Femur (tissue), 1 donor: Measurements from ENCODE around the gene CHFR.
"Not testable (repeated sequence)": the region's sequence is repeated elsewhere in the genome, so short reads cannot be mapped to it uniquely, and the experiment has no call there.

Experiments
- DNase-seq: peaks from one replicate; pipeline ENCODE4 v3.0.0-alpha.2; 2017

Gene CHFR

DNA sequence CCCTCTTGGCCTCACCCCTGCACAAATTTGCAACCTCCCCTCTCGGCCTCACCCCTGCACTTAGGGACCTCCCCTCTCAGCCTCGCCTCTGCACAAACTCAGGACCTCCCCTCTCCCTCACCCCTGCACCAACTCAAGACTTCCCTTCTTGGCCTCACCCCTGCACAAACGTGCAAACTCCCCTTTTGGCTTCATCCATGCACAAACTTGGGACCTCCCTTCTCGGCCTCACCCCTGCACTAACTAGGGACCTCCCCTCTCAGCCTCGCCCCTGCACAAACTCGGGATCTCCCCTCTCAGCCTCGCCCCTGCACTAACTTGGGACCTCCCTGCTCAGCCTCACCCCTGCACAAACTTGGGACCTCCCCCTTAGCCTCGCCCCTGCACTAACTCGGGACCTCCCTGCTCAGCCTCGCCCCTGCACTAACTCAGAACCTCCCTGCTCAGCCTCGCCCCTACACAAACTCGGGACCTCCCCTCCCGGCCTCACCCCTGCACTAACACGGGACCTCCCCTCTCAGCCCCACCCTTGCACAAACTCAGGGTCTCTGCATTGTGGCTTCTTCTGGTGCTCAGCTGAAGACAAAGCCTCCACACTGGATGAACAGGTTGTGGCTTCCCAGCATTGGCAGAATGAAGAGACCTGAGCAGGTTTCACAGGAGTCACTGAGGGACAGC, 47.7 kb downstream of the CHFR start:
- no peak for DNase-seq

DNA sequence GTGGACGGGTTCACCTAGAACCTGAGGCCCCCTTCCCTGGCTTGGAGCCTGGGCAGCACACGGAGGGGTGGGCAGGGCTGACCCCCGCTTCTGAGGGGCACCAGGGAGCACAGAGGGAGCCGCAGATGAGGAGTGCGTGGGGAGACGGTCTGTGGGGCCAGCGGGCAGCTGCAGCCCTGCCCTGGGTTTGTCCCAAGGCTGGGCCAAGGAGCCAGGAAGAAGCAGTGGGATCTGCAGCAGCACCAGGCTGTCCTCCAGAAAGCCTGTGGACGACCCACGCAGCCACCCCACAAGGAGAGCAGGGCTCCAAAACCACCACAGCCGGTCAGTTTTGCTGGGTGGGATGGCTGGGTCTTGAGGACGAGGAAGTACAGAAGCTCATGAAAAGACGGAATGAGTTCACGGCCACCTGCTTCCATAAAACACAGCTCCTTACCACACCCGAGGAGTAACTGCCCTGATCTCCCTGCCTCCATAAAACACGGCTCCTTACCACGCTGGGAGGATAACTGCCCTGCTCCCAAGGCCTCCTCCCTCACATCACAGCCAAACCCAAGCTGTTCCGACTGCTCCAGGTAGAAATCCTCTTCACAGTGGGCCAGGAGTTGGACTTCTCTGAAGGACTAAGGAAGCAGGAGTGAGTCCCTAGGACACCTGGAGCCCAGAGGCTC, 48.9 kb downstream of the CHFR start:
- DNase-seq: no peak

DNA sequence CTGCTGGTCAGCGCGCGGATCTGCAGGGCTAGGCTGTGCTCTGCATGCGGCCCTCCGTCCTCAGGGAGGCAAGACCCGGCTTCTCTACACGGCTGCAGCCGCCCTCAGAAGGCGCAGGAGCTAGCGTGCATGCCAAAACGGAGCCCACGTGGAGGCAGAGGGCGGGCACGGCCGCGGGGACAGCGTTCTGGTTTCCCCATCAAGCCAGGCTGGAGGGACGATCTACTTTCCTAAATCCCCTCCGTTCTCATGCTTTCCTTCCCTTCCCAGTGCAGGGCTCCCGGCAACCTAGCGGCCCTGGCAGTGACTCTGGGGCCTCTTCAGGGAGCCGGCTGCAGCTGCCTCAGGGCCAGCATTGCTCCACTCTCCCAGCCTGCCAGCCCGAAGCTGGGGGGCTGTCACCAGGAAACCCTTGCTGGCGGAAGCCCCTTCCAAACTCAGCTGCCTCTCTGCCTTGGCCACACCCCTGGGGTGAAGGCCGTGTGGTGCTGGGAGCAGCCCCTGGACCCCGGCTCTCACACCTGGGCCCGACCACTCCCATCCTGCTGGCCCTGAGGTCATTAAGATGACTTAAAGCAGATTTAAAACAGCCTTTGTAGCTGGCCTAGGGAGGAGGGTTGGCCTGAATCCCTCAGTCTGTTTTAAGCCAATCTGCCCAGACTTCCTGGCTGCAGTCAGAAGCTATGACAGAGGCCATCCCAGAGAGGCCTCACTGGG, 49.6 kb downstream of the CHFR start:
- DNase-seq: peak; percentile 71

DNA sequence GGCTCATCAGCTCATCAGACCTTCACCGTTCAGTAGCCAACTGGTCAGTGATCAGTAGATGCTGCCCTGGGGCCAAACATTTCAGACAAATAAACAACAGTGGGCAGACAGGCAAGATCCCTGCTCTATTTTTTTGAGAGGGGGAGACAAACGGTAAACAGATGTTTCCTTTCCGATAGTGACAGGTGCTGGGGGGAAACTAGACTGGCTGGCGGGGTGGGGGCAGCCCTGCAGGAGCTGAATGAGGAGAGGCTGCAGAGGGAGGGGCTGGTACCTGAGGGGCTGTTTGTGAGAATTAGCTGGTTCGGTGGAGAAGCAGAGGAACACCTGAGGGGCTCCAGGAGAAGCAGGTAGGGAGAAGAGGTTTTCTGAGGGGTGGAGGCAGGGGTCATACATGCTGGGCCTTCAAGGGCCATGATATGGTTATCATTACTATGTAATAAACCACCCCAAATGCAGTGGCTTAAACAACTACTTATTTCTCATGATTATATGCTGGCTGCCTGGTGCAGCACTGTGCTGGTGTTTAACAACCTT, 50.5 kb downstream of the CHFR start:
- DNase-seq: no peak

DNA sequence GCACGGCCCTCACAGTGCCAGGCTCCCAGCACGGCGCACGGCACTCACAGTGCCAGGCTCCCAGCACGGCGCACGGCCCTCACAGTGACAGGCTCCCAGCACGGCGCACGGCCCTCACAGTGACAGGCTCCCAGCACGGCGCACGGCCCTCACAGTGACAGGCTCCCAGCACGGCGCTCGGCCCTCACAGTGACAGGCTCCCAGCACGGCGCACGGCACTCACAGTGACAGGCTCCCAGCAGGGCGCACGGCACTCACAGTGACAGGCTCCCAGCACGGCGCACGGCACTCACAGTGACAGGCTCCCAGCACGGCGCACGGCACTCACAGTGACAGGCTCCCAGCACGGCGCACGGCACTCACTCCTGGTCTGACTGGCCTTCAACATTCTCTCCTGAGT, 51.2 kb downstream of the CHFR start:
- not testable (repeated sequence) for DNase-seq

DNA sequence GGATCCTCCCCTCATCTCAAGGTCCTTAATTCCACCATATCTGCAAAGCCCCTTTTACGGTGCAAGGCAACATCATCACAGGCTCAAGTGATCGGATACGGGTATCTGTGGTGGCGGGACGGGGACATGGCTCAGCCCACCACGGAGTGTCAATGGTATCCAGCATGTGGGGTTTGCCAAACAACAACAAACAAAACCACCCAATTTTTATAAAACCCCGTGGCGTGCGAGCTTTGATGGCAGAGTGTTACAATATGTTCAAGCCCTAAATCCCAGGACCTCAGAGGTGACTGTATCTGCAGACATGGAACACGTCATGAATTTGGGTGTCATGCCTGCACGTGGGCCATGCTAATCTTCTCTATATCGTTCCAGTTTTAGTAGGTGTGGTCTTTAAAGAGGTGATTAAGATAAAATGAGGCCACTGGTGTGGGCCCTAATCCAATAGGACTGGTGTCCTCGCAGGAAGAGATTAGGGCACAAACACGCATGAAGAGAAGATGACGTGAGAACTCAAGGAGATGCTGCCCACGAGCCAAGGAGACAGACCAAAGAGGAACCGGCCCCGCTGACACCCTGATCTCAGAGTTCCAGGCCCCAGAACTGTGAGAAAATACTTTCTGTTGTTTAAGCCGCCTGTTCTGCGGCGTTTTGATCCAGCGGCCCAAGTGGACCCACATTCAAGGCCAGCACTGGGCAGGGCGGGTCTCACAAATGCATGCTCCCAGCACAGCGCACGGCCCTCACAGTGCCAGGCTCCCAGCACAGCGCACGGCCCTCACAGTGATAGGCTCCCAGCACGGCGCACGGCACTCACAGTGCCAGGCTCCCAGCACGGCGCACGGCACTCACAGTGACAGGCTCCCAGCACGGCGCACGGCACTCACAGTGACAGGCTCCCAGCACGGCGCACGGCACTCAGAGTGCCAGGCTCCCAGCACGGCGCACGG, 52.1 kb downstream of the CHFR start:
- no peak for DNase-seq

DNA sequence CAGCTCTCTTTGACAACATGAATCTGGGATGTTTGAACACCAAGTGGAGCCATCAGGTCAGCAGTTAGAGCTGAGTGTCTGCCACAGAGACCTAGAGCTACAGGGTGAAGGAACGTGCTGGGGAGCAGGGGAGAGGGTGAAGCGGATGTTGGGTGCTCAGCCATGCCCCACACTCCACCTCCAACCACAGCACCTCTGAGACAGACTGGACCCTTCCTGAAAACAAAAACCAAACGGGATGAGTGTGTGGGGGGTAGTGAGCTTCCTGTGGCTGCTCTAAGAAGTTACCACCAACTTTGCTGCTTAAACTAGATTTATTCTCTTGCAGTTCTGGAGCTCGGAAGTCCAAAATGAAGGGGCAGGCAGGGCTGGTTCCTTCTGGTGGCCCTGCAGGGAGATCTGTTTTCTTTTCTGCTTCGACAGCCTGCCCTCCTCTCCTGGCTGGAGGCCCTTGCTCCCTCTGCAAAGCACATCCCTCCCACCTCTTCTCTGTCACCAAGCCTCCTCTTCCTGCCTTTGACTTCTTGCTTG, 53.2 kb downstream of the CHFR start:
- no peak for DNase-seq

DNA sequence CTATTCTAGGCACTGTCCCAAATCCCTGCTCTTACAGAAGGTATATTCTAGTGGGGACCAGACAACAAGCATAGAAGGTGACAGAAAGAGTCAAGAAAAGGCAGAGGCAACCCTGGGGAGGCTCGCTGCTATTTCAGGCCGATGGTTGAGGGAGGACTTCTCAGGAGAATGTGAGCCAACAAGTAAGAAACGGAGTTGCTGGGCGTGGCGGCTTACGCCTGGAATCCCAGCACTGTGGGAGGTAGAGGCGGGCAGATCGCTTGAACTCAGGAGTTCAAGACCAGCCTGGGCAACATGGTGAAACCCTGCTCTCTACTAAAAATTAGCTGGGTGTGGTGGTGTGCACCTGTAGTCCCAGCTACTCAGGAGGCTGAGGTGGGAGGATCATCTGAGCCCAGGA, 54.1 kb downstream of the CHFR start:
- no peak for DNase-seq

DNA sequence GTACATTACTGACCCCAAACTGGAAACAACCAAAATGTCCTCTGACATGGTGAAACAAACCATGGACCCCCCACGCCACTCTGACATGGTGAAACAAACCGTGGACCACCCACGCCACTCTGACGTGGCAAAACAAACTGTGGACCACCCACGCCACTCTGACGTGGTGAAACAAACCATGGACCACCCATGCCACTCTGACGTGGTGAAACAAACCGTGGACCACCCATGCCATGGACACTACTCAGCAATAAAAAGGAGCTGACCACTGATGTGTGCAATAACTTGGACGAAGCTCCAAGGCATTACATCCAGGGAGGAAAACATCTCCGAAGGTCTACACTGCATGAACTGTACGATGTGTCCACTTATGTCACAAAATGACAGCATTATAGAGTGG, 55.6 kb downstream of the CHFR start:
- no peak for DNase-seq

DNA sequence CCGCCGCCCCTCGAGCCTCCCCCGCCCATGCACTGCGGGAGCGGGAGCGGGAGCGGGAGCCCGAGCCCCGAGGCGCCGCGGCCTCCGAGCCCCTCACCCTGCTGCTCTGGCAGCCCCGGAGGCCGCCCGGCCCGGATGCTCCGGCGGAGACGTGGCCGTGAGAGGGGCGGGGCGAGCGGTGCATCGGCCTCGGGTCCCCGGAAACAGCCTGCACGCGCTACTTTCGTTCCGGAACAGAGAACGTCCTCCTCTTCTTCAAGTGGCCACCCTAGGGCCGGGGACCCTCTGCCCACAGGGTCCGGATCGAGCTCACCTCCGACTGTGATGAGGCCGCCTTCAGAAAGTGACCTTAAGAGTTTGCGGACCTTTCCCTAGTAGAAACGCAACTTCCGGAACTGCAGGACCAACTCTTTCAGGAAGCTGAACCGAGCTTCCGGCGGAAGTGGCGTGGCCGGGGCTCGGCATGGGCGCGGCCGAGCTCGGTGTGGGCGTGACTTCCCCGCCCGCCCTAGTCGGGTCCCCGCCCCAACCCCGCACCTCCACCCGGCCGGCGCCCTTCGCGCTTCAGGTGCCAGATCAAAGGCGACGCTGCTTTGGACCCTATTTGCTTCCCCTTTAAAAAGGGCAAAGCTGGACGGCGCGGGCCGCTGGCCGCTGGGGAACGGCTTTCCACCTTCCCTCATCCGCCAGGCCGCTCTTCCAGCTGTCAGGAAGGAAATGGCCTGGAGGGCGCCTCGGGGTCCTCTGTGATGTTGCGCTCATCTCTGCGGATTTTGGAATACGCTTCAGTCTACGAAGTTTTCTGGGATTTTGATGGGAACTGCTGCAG, 58.5 kb downstream of the CHFR start, which contains the start of gene GOLGA3:
GOLGA3 (minus strand) TSS at position 164 of the 829 bp plus-strand sequence. CDS start 6,741 bp downstream, outside the sequence.
- peak; percentile 96 for DNase-seq

DNA sequence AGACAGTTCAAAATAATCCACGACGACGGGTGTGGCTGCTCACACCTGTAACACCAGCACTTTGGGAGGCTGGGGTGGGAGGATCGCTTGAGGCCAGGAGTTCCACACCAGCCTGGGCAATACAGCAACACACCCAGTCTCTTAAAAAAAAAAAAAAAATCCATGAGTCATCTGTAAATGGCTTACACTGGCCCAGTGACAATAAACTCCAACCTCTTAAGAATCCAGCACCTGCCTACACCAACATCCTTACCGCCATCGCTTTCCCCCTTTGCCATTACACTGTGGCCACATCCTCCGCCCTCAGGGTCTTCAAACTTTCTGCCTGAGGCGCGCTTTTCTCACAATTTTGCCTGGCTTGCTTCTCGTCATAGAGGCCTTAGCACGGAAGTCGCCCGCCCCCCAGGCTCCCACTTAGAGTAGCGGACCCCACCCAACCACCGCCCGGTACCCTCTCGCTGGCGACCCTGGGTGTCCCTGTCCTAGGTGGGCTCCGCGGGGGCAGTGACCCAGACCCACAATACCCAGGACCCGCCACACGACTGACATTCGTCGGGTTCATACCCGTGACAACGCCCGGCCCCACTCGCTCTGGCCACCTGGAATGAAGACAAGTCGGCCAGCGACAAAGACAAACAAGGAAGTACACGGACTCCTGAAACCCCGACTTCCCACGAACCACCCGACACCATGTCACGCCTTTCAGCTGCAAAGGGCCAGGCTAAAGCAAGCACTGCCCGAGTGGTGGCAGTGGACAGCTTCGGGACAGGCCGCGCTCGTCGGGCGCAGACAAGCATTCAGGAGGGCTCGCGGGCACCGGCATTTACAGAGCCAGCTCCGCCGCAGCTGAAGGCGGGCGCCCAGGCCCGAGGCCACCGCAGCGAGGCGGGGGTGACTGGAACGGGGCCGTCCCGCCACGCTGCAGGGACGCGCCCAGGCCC, 59.4 kb downstream of the CHFR start:
- DNase-seq: no peak

DNA sequence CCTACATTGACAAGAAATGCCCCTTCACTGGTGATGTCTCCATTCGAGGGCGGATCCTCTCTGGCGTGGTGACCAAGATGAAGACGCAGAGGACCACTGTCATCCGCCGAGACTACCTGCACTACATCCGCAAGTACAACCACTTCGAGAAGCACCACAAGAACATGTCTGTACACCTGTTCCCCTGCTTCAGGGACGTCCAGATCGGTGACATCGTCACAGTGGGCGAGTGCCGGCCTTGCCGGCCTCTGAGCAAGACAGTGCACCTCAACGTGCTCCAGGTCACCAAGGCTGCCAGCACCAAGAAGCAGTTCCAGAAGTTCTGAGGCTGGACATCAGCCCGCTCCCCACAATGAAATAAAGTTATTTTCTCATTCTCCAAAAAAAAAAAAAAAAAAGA, 61.5 kb downstream of the CHFR start:
- no peak for DNase-seq

DNA sequence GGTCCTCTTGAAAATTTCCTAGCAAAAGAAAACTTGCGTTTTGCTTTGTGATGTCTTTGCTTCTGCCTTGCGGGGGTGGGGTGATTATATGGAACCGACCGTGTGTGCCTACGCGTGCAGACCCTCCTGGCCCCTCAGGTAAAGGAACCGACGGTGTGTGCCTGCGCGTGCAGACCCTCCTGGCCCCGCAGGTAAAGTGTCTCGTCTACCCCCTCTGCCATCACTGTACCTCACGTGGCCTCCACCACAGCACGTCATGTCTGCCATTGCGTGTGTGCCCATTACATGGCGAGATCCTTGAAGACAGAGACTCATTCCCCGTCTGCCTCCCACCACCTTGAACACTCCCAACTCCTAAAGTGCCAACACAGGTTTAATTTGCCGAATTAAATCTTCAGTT, 62.3 kb downstream of the CHFR start:
- no peak for DNase-seq

DNA sequence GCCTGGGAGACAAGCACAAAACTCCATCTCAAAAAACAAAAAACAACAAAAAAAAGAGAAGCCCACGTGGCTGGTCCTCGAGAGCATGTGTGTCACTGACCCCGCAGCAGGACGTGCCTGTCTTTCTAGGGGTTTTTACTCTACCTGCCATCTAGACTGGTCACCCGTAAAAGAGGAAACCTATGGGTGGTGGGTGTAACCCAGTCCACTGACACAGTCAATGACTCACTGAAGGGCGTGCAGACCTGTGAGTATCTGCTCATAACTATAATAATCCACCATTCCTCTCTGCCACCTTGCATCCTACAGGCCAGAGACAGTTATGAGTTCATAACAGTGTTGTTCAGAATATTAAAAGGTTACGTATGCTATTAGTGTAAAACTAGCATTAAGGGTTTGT, 63.4 kb downstream of the CHFR start:
- no peak for DNase-seq

DNA sequence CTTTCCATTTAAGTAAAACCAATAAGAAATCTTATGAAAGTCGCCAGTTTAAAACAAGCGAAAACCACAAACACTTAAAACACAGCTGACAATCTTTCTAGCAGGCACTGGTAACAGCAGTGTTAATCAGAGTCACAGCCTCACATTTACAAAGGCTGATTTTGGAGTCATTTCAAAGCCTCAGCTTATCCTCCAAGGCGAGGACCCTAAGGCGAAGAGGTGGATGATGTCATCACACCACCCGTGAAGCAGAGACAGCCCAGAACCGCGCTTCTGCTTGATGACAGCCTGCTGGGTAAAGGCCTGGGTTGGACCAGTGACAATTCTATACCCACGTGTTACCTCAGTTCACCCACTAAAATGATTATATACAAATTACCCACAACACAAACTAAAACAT, 68.8 kb downstream of the CHFR start:
- no peak for DNase-seq

DNA sequence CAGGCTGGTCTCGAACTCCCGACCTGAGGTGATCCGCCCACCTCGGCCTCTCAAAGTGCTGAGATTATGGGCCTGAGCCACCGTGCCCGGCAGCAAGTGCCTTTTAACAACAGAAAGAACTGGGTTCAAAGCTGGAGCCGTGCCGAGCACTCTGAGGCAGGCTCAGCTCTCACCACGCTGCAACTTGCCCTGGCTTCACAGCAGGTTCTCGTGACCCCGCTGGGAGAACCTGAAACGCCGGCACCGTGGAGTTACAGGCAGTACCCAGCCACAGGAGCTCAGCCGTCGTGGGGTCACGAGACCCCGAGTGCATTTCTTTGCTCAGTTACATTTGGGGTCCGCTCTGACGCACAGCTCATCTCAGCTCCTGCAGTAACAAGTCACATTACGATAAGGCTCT, 73.2 kb downstream of the CHFR start:
- DNase-seq: no peak

DNA sequence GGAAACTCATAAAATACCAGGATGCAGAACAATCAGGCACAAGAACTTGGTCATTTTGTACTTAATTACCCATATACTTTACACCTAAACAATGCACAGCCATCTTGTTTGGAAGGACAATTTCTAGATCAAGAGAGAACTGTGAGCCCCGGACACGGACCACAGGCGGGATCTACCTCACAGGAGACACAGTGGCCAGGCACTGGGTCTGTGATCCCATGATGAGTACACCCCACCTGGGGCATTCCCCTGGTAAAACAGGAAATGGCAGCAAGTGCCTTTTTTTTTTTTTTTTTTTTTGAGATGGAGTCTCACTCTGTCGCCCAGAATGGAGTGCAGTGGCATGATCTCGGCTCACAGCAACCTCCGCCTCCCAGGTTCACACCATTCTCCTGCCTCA, 74.0 kb downstream of the CHFR start:
- DNase-seq: no peak

DNA sequence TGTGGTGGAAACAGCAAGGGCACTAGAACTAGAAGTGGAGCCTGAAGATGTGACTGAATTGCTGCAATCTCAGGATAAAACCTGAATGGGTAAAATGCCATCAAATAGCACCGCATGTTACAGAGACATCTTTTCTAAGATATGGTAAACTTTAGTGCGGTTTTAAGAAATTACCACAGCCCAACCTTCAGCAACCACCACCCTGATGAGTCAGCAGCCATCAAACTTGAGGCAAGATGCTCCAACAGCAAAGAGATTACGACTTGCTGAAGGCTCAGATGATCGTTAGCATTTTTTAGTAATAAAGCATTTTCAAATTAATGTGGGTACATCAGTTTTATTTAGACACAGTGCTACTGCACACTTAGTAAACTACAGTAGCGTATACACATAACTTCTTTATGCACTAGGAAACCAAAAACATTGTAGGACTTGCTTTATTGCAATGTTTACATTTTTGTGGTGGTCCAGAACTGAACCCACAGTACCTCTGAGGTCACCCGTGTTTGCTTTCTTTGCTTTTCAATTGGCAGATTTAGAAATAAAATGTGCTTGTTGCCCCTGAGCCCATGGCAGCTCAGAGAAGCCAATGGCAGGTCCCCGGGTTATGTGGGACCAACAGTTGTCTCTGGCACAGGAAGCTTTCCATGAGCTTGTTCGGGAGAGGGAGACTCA, 74.6 kb downstream of the CHFR start:
- DNase-seq: no peak

DNA sequence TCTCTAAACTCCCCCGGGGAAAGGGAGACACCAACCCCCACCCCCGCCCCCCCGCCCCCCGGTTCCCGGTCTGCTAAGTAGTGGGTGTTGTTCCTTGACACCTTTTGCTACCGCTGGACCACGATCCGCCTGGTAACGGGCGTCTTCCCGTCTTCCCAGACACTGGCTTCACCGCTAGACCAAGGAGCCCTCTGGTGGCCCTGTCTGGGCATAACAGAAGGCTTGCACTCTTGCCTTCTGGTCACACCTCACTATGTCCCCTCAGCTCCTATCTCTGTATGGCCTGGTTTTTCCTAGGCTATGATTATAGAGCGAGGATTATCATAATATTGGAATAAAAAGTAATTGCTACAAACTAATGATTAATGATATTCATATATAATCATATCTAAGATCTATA, 78.0 kb downstream of the CHFR start:
- DNase-seq: not testable (repeated sequence)
